RWPE1 (cell line): ENCODE results near the gene PLA2G6.
"Not testable (repeated sequence)": the region's sequence is repeated elsewhere in the genome, so short reads cannot be mapped to it uniquely, and the experiment has no call there.

Experiments
- CTCF ChIA-PET: fragments of 350-600 bp; sonication (Branson Sonifier 250); formaldehyde crosslinking; extraction: SDS; loops from one replicate; lab custom pipeline; 2021; lab: Yijun Ruan, JAX
- POLR2A ChIA-PET: fragments of 400-600 bp; formaldehyde crosslinking; extraction: SDS; loops from one replicate; lab custom pipeline; 2020; ENCODE audit warnings: antibody characterized with exemption; ENCODE audit not compliant: low non-redundant PET; lab: Yijun Ruan, JAX
- DNase-seq: peaks from one replicate; pipeline ENCODE4 v3.0.0; 2012; ENCODE audit warnings: low spot score
- H3K27ac ChIP-seq: fragments of 450-650 bp; 2 replicates; pipeline ENCODE4 v1.5.1; 2017
- TF ChIP-seq, protein P1 (sequence below): fragments of 450-650 bp; conservative IDR thresholded peaks from 2 replicates; pipeline ENCODE4 v1.5.1; 2017; ENCODE audit warnings: low read depth, mild to moderate bottlenecking

The PLA2G6 gene

DNA sequence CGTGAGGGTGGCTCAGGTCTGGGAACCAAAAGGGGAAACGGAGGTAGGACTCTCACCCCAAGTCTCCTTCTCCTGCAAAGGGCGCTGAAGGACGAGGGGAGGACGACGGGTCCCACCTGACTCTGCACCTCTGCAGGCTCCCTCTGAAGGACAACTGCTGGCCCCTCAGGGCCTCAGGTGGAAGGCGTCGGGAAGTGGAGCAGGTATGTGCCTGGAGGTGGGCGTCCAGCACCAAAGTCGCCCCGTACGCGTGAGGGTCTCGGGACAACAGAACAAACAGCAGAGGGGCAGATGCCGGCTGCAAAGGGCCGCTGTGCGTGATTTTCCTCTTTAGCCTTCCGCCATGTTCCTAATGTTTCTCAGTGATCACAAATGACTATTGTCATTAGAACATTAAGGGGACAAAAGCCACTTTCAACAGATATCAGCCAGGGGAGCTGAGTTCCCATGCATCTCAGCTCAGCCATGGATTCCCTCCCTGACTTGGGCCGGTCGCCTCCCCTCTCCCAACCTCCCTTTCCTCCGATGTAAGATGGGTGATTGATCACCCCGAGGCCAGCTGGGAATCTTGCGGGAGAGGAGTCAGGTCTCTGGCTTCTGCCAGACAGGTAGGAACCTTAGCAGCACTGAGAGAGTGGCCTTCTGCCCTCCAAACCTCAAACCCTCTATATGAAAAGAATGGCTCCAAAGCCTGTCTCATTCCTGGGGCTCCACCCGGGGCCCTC is 98.5 kb downstream of the PLA2G6 start:
- H3K27ac ChIP-seq, result no peak overlapping the region
- ChIA-PET CTCF (interaction anchor here (0.6 to 0.8 kb wide), 2 partner anchors 14 to 20 kb away, joined by 3 read pairs; no protein-coding TSS in a partner anchor), POLR2A (no interaction called here)
- TF ChIP-seq, protein P1, sequence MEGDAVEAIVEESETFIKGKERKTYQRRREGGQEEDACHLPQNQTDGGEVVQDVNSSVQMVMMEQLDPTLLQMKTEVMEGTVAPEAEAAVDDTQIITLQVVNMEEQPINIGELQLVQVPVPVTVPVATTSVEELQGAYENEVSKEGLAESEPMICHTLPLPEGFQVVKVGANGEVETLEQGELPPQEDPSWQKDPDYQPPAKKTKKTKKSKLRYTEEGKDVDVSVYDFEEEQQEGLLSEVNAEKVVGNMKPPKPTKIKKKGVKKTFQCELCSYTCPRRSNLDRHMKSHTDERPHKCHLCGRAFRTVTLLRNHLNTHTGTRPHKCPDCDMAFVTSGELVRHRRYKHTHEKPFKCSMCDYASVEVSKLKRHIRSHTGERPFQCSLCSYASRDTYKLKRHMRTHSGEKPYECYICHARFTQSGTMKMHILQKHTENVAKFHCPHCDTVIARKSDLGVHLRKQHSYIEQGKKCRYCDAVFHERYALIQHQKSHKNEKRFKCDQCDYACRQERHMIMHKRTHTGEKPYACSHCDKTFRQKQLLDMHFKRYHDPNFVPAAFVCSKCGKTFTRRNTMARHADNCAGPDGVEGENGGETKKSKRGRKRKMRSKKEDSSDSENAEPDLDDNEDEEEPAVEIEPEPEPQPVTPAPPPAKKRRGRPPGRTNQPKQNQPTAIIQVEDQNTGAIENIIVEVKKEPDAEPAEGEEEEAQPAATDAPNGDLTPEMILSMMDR, result no peak
- no peak for DNase-seq

DNA sequence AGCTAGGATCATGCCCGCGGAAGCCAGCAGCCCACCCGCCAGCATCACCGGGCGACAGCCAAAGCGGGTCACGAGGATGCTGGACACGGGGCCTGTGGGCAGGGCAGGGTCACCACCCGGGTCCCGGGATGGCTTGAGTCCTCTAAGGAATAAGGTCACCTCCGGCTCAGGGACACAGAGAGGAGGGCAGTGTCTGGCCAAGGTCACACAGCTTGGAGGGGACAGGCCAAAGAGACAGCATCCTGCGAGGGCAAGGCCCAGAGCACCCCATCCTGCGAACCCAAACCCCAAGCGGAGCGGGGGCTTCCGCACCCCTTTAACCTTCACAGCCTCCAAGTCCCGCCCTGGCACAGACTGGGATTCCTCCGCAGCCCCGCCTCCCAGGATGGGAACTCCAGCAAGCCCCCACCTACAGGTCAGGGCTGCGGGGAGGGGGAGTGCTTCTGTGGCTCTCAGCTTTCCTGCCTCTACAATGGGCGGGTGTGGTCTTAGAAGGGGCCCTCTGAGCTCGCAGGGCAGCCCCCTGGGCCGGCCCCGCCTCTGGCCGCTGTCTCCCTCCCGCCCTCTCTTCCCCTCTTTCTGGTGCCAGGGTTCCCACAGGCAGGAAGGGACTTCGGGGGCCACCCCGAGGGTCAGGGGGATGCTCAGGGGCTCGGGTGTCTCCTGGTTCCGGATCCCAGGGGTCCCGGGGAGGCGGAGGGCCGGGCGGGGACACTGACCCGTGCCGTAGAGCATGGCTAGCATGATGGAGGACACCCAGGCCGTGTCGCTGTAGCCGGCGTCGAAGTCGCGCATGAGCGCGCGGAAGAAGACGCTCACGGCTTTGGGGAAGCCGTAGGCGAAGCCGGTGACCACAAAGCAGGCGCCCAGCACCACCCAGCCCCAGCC is 99.4 kb downstream of the PLA2G6 start:
- no peak for DNase-seq
- TF ChIP-seq, protein P1, result no peak
- ChIA-PET CTCF (no interaction called here), POLR2A (no interaction called here)
- no peak overlapping the region for H3K27ac ChIP-seq

DNA sequence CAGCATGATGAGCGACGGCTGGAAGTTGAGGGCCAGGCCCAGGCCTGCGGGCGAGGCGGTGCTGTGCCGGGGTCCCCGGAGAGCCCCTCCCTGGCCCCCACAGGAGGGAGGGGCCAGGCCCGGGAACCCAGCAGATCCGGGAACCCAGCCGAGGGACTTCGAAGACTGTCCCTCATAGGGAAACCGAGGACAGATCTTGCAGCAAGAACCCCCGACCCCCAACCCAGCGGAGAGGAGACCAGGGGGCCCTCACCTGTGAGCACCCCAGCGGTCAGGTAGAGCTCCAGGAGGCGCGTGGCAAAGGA is 100.0 kb downstream of the PLA2G6 start:
- TF ChIP-seq, protein P1, result no peak
- ChIA-PET CTCF (interaction anchor here (0.9 kb wide), 1 partner anchor 29 kb away, joined by 3 read pairs; no protein-coding TSS in a partner anchor), POLR2A (no interaction called here)
- H3K27ac ChIP-seq, result no peak overlapping the region
- no peak for DNase-seq

DNA sequence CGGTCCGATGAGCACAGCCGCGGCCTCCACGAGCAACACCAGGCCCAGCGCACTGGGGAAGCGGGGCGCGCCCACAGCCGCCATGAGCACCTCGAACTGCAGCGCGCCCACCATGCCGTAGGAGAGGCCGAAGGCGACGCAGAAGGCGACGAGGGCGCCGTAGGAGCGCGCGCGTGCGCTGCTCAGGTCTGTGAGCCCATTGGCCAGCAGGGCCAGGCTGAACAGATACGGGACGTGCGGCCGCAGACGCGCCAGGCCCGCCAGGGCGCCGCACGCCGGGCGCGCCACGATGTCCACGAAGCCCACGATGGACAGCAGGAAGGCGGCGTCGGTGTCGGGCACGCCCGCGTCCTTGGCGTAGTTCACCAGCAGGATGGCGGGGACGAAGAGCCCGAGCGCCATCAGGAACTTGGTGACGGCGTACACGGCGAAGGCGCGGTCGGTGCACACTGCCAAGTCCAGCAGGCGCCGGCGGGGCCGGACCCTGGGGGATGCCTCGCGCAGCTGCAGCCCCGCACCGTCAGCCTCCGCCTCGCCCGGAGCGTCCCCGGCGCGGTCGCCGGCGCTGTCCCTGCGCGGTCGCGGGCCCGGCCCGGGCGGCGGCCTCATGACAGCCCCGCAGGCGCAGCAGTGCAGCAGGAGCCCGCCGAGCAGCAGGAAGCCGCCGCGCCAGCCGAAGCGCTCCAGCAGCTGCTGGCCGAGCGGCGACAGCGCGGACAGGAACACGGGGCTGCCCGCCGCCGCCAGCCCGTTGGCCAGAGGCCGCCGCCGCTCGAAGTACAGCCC is 100.6 kb downstream of the PLA2G6 start:
- DNase-seq, result no peak
- TF ChIP-seq, protein P1, result no peak
- no peak overlapping the region for H3K27ac ChIP-seq
- POLR2A ChIA-PET, result no interaction called here
- CTCF ChIA-PET, result interaction anchor here (0.9 kb wide), 1 partner anchor 29 kb away, joined by 3 read pairs; no protein-coding TSS in a partner anchor

DNA sequence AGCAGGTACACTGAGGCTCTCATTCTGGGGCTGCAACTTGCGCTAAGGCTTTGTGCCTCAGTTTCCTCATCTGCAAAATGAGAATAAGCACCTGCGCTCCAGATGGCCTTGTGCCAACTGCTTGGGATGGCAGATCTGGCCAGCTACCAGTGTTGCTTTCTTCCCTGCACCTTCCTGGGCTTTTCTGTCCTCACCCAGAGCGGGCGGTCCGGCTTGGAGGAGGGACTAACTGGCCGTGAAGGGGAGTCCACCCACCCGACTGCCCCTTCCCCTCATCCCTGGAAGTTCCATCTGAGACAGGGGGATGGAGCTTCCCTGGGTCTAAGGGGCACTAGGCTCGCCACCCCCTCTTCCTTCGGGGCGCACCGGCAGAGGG is 101.2 kb downstream of the PLA2G6 start:
- H3K27ac ChIP-seq, result no peak overlapping the region
- TF ChIP-seq, protein P1, result no peak
- ChIA-PET POLR2A (no interaction called here), CTCF (interaction anchor here (0.9 kb wide), 1 partner anchor 28 kb away, joined by 3 read pairs; no protein-coding TSS in a partner anchor)
- no peak for DNase-seq

DNA sequence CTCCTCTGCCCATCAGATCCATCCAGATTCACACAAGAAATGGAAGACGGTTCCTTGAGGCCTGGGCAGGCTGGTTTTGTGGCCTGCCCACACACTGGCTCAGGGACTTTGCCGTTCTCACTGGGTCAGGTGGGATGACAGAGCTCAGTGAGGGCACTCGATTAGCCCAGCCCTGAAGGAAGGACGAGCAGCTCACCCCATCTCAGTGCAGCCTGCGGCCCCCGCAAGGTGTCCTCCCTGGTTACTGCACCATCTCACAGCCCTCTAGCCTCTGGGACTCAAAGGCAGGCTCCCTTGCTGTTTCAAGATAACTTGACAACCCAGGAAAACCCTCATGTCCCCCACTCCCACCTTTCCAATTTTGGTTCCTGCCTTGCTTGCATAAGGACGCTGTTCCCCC is 101.8 kb downstream of the PLA2G6 start:
- no peak overlapping the region for H3K27ac ChIP-seq
- POLR2A ChIA-PET, result no interaction called here
- DNase-seq, result no peak
- TF ChIP-seq, protein P1, result no peak
- CTCF ChIA-PET, result no interaction called here

DNA sequence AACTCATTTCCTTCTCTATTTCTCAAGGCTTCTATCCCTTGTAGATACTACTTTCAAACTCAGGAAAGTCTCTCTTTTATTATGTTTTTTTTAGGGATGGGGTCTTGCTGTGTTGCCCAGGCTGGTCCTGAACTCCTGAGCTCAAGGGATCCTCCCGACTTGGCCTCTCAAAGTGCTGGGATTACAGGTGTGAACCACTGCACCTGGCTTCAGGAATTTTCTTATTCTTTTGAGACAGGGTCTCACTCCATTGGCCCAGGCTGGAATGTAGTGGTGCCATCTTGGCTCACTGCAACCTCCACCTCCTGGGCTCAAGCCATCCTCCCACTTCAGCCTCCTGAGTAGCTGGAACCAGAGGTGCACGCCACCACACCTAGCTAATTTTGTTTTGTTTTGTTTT is 102.4 kb downstream of the PLA2G6 start:
- DNase-seq, H3K27ac ChIP-seq, POLR2A ChIA-PET, CTCF ChIA-PET: not testable (repeated sequence)
